Ishikawa (cell line): ENCODE measurements around the gene HIPK4.

Source experiments
- CEBPB ChIP-seq: IDR thresholded peaks from 2 replicates; pipeline ENCODE4 v1.6.1; 2012
- EP300 ChIP-seq: IDR thresholded peaks from 2 replicates; pipeline ENCODE4 v1.6.1; 2012; ENCODE audit warnings: borderline replicate concordance
- FOXM1 ChIP-seq: IDR thresholded peaks from 2 replicates; pipeline ENCODE4 v1.6.1; 2012; ENCODE audit warnings: low read depth, borderline replicate concordance
- RAD21 ChIP-seq: IDR thresholded peaks from 2 replicates; pipeline ENCODE4 v1.6.1; 2012; ENCODE audit warnings: low read depth
- TAF1 ChIP-seq: IDR thresholded peaks from 2 replicates; pipeline ENCODE4 v1.6.1; 2012; ENCODE audit warnings: low read depth, mild to moderate bottlenecking
- TCF12 ChIP-seq: IDR thresholded peaks from 2 replicates; pipeline ENCODE4 v1.6.1; 2012; ENCODE audit warnings: low read depth
- TEAD4 ChIP-seq: IDR thresholded peaks from 2 replicates; pipeline ENCODE4 v1.6.1; 2012
- YY1 ChIP-seq: IDR thresholded peaks from 2 replicates; pipeline ENCODE4 v1.6.1; 2012; ENCODE audit warnings: low read depth
- ZBTB7A ChIP-seq: IDR thresholded peaks from 2 replicates; pipeline ENCODE4 v1.6.1; 2012; ENCODE audit warnings: low read depth
- TF ChIP-seq, protein P1 (sequence below): IDR thresholded peaks from 2 replicates; pipeline ENCODE4 v1.6.1; 2012; ENCODE audit warnings: low read depth, mild to moderate bottlenecking
- TF ChIP-seq, protein P2 (sequence below): IDR thresholded peaks from 2 replicates; pipeline ENCODE4 v1.6.1; 2012

DNA sequence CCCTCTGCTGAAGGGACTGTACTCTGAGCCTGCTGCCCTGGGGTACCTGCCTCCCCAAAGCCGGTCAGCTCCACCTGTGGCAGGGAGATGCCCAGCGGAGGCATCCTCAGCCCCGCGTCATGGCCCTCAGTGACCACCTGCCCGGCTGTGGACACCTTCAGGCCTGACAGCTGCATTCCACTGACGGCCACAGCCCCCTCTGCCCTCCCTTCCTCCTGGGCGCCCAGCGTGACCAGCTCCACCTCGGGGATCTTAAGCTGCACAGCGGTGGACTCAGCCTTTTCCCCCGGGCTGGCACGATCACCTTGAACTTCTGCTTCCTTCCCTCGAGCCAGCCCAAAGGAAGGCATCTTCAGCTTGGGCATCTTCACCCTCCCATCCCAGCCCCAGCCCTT lies 4.8 kb upstream of the HIPK4 start:
- TF ChIP-seq TAF1 (no peak), CEBPB (no peak), FOXM1 (no peak), EP300 (no peak), TEAD4 (no peak), YY1 (no peak), TCF12 (no peak), ZBTB7A (no peak), RAD21 (no peak)
- TF ChIP-seq, protein P1, sequence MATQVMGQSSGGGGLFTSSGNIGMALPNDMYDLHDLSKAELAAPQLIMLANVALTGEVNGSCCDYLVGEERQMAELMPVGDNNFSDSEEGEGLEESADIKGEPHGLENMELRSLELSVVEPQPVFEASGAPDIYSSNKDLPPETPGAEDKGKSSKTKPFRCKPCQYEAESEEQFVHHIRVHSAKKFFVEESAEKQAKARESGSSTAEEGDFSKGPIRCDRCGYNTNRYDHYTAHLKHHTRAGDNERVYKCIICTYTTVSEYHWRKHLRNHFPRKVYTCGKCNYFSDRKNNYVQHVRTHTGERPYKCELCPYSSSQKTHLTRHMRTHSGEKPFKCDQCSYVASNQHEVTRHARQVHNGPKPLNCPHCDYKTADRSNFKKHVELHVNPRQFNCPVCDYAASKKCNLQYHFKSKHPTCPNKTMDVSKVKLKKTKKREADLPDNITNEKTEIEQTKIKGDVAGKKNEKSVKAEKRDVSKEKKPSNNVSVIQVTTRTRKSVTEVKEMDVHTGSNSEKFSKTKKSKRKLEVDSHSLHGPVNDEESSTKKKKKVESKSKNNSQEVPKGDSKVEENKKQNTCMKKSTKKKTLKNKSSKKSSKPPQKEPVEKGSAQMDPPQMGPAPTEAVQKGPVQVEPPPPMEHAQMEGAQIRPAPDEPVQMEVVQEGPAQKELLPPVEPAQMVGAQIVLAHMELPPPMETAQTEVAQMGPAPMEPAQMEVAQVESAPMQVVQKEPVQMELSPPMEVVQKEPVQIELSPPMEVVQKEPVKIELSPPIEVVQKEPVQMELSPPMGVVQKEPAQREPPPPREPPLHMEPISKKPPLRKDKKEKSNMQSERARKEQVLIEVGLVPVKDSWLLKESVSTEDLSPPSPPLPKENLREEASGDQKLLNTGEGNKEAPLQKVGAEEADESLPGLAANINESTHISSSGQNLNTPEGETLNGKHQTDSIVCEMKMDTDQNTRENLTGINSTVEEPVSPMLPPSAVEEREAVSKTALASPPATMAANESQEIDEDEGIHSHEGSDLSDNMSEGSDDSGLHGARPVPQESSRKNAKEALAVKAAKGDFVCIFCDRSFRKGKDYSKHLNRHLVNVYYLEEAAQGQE, result no peak
- TF ChIP-seq, protein P2, sequence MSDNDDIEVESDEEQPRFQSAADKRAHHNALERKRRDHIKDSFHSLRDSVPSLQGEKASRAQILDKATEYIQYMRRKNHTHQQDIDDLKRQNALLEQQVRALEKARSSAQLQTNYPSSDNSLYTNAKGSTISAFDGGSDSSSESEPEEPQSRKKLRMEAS, result no peak
